Measurements from ENCODE around the gene TTLL7. TPM values are rescaled to one million over a fixed set of nuclear protein-coding genes. Genes with fewer than 3 reads are reported as not detected.

TTLL7 gene
- total and polyA plus RNA-seq, 9 of the 15 experiments (the other 6 are each of a cell fraction or from before 2014, with no cell fraction given) = 0.63 to 2.6 (median 1.7) TPM

DNA sequence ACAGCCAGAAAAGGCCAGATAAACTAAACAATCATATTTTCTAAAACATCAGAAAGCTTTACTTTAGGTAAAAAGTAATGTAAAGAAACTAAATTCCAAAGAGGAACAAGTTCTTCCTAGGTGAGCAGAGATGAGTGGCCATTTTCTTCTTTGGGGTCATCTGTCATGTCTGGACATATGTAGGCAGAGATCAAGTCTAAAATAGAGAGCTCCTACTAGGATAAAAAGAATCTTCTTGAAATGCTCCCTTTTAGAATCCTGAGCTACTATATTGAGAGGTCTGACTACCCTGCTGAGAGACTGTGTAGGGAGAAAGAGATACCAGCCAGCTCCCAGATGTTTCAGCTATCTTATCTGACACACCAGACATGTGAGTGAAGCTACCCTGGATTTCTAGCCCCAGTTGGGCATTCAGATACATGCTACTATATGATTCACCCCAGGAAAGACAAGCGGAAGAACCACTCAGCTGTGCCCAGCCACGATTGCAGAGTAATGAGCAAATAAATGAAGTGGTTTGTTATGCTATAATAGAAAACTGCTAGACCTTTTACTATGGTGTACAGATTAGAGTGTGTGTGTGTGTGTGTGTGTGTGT lies 80.1 kb downstream of the TTLL7 start (continued):
- TF ChIP-seq, protein P1, sequence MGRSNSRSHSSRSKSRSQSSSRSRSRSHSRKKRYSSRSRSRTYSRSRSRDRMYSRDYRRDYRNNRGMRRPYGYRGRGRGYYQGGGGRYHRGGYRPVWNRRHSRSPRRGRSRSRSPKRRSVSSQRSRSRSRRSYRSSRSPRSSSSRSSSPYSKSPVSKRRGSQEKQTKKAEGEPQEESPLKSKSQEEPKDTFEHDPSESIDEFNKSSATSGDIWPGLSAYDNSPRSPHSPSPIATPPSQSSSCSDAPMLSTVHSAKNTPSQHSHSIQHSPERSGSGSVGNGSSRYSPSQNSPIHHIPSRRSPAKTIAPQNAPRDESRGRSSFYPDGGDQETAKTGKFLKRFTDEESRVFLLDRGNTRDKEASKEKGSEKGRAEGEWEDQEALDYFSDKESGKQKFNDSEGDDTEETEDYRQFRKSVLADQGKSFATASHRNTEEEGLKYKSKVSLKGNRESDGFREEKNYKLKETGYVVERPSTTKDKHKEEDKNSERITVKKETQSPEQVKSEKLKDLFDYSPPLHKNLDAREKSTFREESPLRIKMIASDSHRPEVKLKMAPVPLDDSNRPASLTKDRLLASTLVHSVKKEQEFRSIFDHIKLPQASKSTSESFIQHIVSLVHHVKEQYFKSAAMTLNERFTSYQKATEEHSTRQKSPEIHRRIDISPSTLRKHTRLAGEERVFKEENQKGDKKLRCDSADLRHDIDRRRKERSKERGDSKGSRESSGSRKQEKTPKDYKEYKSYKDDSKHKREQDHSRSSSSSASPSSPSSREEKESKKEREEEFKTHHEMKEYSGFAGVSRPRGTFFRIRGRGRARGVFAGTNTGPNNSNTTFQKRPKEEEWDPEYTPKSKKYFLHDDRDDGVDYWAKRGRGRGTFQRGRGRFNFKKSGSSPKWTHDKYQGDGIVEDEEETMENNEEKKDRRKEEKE (IDR thresholded peaks at IDR 0.05; ENCODE audit: borderline replicate concordance in 1 of 2, control insufficient read depth in 1 of 2, low read depth in 2 of 2, low read length in 1 of 2) = no peak
- TF ChIP-seq, protein P2, sequence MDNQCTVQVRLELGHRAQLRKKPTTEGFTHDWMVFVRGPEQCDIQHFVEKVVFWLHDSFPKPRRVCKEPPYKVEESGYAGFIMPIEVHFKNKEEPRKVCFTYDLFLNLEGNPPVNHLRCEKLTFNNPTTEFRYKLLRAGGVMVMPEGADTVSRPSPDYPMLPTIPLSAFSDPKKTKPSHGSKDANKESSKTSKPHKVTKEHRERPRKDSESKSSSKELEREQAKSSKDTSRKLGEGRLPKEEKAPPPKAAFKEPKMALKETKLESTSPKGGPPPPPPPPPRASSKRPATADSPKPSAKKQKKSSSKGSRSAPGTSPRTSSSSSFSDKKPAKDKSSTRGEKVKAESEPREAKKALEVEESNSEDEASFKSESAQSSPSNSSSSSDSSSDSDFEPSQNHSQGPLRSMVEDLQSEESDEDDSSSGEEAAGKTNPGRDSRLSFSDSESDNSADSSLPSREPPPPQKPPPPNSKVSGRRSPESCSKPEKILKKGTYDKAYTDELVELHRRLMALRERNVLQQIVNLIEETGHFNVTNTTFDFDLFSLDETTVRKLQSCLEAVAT (IDR thresholded peaks at IDR 0.05) = peak in 1 of 2 experiments; percentile 78; a peak in 2 of 4 replicates
- TF ChIP-seq MYNN (IDR thresholded peaks at IDR 0.05) (peak; percentile 89), MYNN (CRISPR knock-in tag; IDR thresholded peaks at IDR 0.05) (no peak), FOXJ2 (tag; IDR thresholded peaks at IDR 0.05) (peak; percentile 55), KLF16 (IDR thresholded peaks at IDR 0.05) (peak; percentile 98), BHLHE40 (IDR thresholded peaks at IDR 0.05; ENCODE audit: low read length) (peak; percentile 68), POLR2AphosphoS2 (IDR thresholded peaks at IDR 0.05; ENCODE audit: low read length) (no peak), ZEB2 (IDR thresholded peaks at IDR 0.05) (0 out of 2 replicates have a peak, but pooled peaks have one; percentile 24), CCNT2 (IDR thresholded peaks at IDR 0.05; ENCODE audit: borderline replicate concordance, extremely low read depth, insufficient read length, low read depth, low read length) (peak; percentile 95), ZBTB17 (CRISPR knock-in tag; IDR thresholded peaks at IDR 0.05) (peak; percentile 85), NFATC3 (IDR thresholded peaks at IDR 0.05) (0 out of 2 replicates have a peak, but pooled peaks have one; percentile 12), YY1 (IDR thresholded peaks at IDR 0.05; ENCODE audit: borderline replicate concordance in 1 of 3, control insufficient read depth in 1 of 3, extremely low read depth in 1 of 3, insufficient read depth in 3 of 3, insufficient read length in 1 of 3, insufficient replicate concordance in 2 of 3, low read depth in 1 of 3, low read length in 2 of 3) (no peak), ZNF12 (CRISPR knock-in tag; IDR thresholded peaks at IDR 0.05) (no peak), NBN (IDR thresholded peaks at IDR 0.05; ENCODE audit: low read depth) (peak; percentile 94), SIRT6 (IDR thresholded peaks at IDR 0.05; ENCODE audit: low read depth, low read length) (no peak), RUNX1 (IDR thresholded peaks at IDR 0.05; ENCODE audit: low read depth) (0 out of 2 replicates have a peak, but pooled peaks have one; percentile 65)
- TF ChIP-seq, protein P3, sequence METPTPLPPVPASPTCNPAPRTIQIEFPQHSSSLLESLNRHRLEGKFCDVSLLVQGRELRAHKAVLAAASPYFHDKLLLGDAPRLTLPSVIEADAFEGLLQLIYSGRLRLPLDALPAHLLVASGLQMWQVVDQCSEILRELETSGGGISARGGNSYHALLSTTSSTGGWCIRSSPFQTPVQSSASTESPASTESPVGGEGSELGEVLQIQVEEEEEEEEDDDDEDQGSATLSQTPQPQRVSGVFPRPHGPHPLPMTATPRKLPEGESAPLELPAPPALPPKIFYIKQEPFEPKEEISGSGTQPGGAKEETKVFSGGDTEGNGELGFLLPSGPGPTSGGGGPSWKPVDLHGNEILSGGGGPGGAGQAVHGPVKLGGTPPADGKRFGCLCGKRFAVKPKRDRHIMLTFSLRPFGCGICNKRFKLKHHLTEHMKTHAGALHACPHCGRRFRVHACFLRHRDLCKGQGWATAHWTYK (CRISPR knock-in tag; IDR thresholded peaks at IDR 0.05) = 0 out of 2 replicates have a peak, but pooled peaks have one; percentile 31
- TF ChIP-seq, protein P4, sequence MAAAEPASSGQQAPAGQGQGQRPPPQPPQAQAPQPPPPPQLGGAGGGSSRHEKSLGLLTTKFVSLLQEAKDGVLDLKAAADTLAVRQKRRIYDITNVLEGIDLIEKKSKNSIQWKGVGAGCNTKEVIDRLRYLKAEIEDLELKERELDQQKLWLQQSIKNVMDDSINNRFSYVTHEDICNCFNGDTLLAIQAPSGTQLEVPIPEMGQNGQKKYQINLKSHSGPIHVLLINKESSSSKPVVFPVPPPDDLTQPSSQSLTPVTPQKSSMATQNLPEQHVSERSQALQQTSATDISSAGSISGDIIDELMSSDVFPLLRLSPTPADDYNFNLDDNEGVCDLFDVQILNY (CRISPR knock-in tag; IDR thresholded peaks at IDR 0.05) = no peak
- TF ChIP-seq, protein P5, sequence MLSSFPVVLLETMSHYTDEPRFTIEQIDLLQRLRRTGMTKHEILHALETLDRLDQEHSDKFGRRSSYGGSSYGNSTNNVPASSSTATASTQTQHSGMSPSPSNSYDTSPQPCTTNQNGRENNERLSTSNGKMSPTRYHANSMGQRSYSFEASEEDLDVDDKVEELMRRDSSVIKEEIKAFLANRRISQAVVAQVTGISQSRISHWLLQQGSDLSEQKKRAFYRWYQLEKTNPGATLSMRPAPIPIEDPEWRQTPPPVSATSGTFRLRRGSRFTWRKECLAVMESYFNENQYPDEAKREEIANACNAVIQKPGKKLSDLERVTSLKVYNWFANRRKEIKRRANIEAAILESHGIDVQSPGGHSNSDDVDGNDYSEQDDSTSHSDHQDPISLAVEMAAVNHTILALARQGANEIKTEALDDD (IDR thresholded peaks at IDR 0.05) = peak; percentile 31; the same call in 1 of the 2 replicates
